Stimulated activated CD4-positive, alpha-beta T cell treated with anti-CD3 and anti-CD28 coated beads, Interleukin-15, amount 100 ng/mL, for 24 hours (primary cell): ENCODE data around the gene RELA.
"Not testable (repeated sequence)": the region's sequence is repeated elsewhere in the genome, so short reads cannot be mapped to it uniquely, and the experiment has no call there.

Experiments used
- DNase-seq: peaks from one replicate; pipeline ENCODE4 v3.0.0-alpha.2; 2020

RELA gene

GRCh38 chr11:65662799-65663638 lies at the start of gene RELA:
Gene RELA, minus strand, starts transcription at chr11:65662916. Its CDS starts 84 bp downstream, at chr11:65662832.
- peak; percentile 93 for DNase-seq

DNA sequence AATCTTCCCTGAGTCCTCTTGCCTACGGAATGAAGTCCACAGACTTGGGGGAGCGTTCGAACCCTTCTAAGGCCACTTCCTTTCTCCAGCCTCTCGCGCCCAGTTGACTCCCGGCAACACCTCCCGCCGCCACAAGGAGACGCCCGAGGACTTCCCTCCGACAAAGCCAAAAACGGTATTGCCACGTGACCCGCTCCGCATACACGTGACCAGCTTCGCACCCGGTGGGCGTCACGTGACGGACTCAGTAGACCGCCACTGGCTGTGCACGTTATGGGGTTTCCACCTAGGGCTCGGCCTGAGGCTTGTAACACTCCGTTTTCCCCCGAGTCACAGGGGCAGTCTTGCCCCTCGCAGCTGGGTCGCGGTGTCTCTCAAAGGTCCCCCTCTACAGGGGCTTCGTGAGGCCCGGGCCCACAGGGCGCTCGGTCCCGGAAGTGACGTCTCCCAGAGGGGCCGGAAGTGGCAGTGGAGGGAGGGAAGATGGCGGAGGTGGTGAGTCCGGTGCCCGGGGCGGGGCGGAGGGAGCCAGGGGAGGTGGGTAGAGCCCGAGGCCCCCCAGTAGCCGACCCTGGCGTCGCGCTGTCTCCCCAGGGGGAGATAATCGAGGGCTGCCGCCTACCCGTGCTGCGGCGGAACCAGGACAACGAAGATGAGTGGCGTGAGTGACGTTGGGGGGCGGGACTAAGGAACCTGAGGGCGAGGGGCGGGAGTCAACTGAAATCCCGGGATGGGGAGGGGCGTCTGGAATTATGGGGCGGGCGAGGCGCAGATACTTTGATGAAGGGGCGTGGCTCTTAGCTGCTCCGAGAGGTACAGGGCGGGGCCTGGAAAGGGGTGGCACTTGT lies 49.3 kb upstream of the RELA start, which contains the start of gene KAT5:
Gene KAT5 (plus strand): TSS at position 468 of the 848 bp plus-strand sequence. CDS start 16 bp downstream, at position 484.
- peak; percentile 99 for DNase-seq

DNA sequence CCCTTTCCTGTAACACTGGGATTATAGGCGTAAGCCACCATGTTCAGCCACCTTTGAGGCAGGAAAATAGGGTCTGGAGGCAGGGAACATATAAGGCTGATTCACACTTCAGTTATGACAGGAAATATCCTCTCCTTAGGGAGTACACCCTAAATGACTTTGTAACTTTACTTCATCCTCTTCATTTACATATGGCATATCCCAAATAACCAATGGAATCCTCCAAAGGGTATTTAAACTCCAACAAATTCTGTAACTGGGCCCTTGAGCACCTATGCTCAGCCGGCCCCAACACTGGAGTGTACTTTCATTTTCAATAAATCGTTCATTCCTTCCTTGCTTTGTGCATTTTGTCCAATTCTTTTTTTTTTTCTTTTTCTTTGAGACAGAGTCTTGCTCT lies 47.7 kb upstream of the RELA start:
- no peak for DNase-seq

DNA sequence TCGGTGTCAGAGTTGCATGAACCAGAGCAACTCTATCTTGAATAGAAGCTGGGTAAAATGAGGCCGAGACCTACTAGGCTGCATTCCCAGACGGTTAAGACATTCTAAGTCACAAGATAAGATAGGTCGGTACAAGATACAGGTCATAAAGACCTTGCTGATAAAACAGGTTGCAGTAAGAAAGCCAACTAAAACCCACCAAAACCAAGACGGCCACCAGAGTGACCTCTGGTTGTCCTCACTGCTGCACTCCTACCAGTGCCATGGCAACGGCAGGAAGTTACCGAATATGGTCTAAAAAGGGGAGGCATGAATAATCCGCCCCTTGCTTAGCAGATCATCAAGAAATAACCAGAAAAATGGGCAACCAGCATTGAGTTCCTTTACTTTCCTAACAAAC lies 46.9 kb upstream of the RELA start:
- no peak for DNase-seq

DNA sequence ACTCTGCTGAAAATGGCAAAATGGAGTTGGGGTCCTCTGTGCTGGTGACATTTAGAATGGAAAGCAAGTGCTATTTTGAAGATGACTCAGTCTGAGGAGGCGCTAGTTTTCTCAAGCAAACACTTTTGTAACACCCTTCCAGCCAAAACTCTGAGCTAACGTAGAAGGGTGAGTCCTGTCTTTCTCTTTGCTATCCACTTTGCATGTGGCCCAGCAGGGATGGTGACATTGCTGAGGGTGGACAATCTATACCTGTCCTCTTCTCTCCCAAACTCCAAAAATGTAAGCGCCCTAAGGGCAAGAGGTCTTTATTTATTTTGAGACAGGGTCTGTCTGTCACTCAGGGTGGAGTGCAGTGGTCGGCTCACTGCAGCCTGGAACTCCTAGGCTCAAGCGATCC lies 45.7 kb upstream of the RELA start:
- DNase-seq: no peak

DNA sequence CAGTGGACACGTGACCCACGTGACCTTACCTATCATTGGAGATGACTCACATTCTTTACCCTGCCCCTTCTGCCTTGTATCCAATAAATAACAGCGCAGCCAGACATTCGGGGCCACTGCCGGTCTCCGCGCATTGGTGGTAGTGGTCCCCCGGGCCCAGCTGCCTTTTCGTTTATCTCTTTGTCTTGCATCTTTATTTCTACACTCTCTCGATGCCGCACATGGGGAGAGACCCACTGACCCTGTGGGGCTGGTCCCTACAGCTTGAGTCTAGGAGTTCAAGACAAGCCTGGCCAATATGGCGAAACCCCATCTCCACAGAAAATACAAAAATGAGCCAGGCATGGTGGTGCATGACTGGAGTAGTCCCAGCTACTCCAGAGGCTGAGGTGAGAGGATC lies 44.3 kb upstream of the RELA start:
- DNase-seq: not testable (repeated sequence)

- DNase-seq: peak; percentile 86
Measured at GRCh38 chr11:65706303-65706763, 43.6 kb upstream of the RELA start.

GRCh38 chr11:65703846-65704245 lies 41.1 kb upstream of the RELA start:
- DNase-seq: no peak

- DNase-seq: no peak
Measured at GRCh38 chr11:65701686-65702085, 39.0 kb upstream of the RELA start.

DNA sequence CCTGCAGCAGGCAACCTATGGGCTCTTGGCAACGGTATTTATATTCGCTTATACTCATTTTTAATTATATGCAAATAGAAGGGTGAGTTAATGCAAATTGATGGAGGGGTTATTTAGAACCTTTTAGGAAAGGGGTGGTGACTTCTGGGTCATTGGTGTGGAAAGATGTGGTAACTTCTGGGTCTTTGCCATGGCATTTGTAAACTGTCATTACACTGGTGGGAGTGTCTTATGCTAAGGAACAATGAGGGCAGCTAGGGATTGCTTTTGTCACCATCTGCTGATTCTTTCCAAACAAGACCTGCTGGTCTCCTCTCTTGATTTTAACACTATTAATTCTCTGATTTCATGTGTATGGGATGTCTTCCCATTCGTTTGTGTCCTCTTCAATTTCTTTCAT lies 37.7 kb upstream of the RELA start:
- DNase-seq: no peak

DNA sequence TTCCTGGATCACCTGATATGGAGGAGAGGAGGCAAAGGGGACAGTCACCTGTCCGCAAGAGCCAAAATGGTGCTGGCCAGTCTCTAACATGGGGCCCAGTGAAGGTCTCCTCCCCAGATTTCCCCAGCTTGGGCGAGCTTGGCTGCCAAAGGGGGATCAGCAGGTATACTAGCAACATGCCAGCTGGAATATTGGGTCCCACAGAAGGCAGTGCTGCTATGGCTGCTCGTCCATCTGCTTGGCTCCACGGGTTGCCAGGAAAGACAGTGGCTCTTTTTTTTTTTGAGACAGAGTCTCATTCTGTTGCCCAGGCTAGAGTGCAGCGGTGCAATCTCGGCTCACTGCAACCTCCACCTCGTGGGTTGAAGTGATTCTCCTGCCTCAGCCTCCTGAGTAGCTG lies 36.6 kb upstream of the RELA start:
- DNase-seq: no peak

GRCh38 chr11:65698205-65698604 lies 35.5 kb upstream of the RELA start:
- DNase-seq: no peak

- DNase-seq: no peak
Measured at GRCh38 chr11:65696802-65697552, 34.3 kb upstream of the RELA start.

DNA sequence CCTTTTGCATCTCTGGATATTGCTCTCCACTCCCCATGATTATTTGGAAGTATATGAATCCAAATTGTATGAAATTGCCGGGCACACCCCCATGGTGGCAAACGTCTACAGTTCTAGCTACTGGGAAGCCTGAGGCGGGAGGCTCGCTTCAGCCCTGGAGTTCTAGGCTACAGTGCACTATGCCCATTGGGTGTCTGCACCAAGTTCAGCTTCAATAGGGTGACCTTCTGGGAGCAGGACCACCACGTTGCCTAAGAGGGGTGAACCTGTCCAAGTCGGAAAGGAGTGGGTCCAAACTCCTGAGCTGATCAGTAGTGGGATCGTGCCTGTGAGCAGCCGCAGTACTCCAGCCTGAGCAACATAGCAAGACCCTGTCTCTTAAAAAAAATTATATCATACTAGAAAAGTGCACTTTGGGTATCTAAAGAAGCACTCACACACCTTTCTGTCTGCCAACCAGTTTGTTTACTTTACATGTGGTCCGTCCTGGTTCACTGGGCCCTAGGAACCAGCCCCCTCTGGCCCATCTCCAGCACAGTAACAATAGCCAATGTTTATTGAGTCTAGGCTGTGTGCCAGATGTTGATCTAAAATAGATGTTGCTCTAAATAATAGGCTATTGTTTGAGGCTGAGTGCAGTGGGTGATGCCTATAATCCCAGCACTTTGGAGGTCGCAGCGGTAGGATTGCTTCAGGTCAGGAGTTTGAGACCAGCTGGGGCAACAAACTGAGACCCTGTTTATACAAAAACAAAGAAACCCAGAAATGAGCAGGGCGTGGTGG lies 32.9 kb upstream of the RELA start:
- DNase-seq: no peak

DNA sequence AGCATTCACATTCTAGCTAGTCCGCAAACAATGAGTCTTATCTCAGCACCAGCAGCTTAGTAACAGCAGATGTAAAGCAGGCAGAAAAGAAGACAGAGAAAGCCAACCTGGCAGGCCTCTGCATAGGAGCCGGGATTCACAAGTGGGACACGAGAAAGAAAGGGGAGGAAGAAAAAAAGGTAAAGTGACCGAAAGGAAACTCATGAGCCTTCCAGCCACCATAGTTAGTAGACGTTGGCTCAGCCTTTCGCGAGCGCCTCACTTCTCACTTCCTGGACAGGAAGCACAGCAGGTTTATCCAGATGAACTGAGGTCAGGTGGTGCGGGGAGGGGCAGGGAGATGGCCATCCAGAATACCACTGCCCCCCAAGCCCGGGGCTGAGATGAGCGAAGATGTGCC lies 29.7 kb upstream of the RELA start:
- no peak for DNase-seq

DNA sequence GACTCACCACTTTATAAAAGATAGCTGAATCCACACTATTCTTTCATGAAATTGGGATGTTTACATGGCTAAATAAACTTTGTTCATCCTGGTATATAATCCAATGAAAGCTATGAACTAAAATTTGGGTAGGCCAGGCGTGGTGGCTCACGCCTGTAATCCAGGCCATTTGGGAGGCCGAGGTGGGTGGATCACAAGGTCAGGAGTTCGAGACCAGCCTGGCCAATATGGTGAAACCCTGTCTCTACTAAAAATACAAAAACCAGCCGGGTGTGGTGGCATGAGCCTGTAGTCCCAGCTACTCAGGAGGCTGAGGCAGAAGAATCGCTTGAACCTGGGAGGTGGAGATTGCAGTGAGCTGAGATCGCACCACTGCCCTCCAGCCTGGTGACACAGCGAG lies 29.1 kb upstream of the RELA start:
- DNase-seq: not testable (repeated sequence)

DNA sequence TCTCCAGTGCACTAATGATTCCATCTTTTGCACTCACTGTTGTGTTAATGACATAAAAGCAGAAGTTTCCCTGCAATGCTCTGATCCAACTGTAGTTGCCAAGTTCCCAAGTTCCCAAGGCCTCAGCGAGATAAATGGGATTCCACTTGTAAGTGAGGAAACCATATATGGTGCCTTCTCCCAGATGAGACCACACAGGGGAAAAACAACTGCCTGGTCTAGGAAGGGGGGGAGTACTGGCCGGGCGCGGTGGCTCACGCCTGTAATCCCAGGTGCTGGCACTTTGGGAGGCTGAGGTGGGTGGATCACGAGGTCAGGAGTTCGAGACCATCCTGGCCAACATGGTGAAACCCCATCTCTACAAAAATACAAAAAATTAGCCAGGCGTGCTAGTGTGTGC lies 23.3 kb upstream of the RELA start:
- DNase-seq: no peak

DNA sequence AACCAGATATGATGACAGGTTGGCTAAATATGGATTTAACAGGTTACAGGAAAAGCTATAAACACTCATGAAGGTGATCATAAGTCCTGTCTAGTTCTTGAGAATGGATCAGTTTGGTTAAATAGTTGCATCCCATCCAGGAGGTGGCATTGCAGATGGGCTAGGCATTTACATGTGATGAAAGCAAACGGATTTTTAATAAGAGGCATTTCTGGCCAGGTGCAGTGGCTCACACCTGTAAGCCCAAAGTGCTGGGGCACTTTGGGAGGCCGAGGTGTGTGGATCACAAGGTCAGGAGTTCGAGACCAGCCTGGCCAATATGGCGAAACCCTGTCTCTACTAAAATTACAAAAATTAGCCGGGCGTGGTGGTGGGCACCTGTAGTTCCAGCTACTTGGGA lies 20.8 kb upstream of the RELA start:
- DNase-seq: not testable (repeated sequence)

- DNase-seq: no peak
Measured at GRCh38 chr11:65680192-65680743, 17.6 kb upstream of the RELA start.

DNA sequence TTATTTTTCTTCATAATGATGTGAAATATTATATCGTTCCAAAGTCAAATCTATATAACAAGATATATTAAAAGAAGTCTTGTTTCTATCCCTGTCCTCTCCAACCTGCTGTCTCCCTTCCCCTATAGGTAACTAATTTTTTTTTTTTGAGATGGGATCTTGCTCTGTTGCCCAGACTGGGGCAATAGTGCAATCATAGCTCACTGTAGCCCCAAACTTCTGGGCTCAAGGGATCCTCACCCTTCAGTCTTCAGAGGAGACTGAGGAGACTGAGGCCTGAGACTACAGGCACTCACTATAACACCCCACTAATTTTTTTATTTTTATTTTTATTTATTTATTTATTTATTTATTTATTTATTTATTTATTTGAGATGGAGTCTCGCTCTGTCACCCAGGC lies 10.3 kb upstream of the RELA start:
- no peak for DNase-seq

DNA sequence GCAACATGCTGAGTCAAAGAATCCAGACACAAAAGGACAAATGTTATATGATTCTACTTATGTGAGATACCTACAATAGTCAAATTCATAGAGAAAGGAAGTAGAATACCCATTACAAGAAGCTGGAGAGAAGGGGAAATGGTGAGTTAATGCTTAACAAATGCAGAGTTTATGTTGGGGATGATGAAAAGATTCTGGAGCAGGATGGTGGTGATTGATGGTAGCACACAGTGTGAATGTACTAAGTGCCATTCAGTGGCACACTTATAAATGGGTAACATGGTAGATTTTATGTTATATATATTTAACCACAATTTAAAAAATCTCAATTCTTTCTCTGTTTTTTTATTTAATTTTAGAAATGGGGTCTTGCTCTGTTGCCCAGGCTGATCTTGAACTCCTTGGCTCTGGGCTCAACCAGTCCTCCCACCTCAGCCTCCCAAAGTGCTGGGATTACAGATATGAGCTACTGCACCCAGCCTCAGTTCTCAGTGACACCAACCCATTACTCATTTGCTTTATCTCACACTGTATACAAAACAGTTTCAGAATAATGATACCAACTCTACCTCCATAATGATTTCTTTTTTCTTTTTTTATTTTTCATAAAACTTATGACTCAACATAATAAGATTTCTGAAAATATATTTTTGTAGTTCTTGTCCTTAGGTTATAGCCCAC lies 9.6 kb upstream of the RELA start:
- DNase-seq: no peak
